HG03135 (cell line): ENCODE results near the gene PHYHD1.
A peak's percentile ranks its signal among the peaks of the same experiment; 100 is the strongest.

Experiments used
- ATAC-seq: cut with Tn5 transposase; IDR thresholded peaks from one replicate; pipeline ENCODE4 v1.9.1; 2021; ENCODE audit warnings: mild to moderate bottlenecking, moderate library complexity; ENCODE audit not compliant: unreplicated experiment

The PHYHD1 gene

GRCh38 chr9:128899566-128900322 lies 21.0 kb upstream of the PHYHD1 start:
- ATAC-seq, result no peak

DNA sequence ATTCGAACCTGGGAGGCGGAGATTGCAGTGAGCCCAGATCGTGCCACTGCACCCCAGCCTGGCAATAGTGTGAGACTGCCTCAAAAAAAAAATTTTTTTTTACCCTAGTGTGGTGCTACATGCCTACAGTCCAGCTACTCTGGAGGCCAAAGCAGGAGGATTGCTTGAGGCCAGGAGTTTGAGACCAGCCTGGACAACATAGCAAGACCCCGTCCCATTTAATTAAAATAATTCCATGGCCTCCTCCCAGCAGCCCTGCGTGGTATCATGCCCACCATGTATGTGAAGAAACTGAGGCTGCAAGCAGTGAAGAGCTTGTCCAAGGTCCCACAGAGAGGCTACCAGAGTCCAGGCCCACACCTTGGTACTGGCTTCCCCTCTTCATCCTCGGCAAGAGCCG lies 19.4 kb upstream of the PHYHD1 start:
- no peak for ATAC-seq

GRCh38 chr9:128901822-128902221 lies 19.0 kb upstream of the PHYHD1 start:
- ATAC-seq, result peak; percentile 11

DNA sequence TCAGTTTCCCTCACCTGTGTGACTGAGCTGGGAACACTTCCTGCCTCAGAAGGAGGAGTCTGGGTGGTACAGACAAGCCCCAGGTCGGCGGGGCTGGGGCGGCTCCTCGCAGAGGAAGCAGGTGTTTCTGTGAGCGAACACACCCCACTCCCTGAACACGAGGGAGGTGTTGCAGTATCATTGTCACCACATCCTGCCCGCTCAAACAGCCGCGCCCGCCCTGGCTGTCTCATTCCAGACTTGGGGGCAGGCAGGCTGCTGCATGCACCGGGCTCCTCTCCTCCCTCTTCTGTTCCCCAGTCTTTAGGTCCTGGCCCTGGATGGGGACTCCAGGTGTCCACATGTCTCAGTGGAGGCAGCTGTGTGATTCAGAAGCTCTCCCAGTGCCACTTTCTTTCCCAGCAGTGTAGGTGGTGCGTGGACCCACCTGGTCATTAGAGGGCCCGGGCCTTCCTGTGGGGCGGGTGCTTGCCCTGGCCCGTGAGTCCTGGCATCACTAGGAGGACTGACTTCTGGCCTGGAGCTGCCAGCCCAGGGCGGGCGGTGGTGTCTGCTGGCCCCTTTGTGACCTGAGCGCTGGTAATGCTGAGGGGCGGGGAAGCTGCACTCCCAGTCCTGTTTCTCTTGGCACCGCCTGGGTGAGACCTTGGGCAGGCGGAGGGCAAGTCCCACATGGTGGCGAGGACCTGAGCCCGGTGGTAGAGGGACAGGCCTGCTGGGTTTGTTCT lies 18.3 kb upstream of the PHYHD1 start:
- ATAC-seq, result peak; percentile 82

- ATAC-seq, result no peak
These were observed 17.7 kb upstream of the PHYHD1 start for GRCh38 chr9:128903079-128903461.

DNA sequence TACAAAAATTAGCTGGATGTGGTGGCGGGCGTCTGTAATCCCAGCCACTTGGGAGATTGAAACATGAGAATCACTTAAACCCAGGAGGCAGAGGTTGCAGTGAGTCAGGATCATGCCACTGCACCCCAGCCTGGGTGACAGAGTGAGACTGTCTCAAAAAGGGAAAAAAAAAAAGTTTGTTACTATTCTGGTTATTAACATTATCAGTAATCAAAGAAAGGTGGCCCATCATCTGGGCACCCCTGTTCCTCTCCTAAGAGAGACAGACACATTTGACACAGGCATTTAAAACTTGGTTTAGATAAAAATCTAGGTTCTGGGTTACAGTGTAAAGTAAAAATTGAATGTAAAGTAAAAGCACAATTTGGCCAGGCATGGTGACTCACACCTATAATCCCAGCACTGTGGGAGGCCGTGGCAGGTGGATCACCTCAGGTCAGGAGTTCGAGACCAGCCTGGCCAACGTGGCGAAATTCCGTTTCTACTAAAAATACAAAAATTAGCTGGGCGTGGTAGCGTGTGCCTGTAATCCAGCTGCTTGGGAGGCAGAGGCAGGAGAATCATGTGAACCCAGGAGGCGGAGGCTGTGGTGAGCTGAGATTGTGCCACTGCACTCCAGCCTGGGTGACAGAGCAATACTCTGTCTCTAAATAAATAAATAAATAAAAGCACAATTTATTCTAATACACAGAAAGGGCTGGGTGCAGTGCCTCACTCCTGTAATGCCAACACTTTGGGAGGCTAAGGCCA lies 16.7 kb upstream of the PHYHD1 start:
- ATAC-seq, result no peak

GRCh38 chr9:128905964-128906363 lies 14.8 kb upstream of the PHYHD1 start:
- no peak for ATAC-seq

DNA sequence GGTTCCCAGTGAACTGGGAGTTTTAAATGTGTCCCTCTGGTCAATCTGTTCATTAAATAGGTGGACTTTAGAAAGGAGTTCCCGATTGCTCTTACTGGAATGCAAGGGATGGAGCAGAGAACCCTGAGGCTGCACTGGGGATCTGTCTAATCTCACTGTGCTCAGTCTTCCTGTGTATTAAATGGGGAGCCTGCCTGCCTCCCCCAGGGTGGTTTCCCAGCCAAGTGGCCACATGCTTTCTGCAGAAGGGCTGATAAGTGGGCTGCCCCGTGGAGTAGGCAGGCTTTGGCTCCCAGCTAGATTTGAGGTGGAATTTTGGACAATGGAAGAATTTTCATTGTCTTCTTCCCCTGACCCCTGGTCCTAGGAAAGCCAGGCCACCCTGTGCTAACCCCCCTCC lies 14.0 kb upstream of the PHYHD1 start:
- ATAC-seq, result no peak

DNA sequence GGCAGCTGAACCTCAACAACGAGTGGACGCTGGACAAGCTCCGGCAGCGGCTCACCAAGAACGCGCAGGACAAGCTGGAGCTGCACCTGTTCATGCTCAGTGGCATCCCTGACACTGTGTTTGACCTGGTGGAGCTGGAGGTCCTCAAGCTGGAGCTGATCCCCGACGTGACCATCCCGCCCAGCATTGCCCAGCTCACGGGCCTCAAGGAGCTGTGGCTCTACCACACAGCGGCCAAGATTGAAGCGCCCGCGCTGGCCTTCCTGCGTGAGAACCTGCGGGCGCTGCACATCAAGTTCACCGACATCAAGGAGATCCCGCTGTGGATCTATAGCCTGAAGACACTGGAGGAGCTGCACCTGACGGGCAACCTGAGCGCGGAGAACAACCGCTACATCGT lies 12.4 kb upstream of the PHYHD1 start:
- no peak for ATAC-seq

- ATAC-seq, result no peak
These were observed 10.9 kb upstream of the PHYHD1 start for GRCh38 chr9:128909859-128910258.

DNA sequence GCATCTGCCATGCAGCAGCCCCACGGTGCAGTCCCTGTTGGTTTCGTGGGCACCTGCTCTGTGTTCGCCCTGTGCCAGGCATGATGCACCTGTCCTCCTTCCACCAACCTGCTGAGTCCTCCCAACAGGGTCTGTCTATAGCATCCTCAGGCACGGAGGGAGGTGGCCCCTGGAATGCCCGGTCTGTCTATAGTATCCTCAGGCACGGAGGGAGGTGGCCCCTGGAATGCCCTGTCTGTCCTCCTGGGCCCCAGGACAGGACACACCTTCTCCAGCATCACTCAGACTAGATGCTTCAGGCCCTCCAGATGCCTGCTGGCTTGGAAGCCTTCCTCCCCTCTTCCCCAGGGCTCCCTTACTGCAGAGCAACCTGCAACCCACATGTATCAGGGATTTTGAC lies 9.9 kb upstream of the PHYHD1 start:
- ATAC-seq, result no peak

GRCh38 chr9:128911529-128912035 lies 9.2 kb upstream of the PHYHD1 start:
- no peak for ATAC-seq

GRCh38 chr9:128912270-128912853 lies 8.4 kb upstream of the PHYHD1 start:
- no peak for ATAC-seq

- ATAC-seq, result no peak
These were observed 7.5 kb upstream of the PHYHD1 start for GRCh38 chr9:128913048-128913900.

GRCh38 chr9:128913995-128914772 lies 6.6 kb upstream of the PHYHD1 start:
- ATAC-seq, result no peak

- ATAC-seq, result no peak
These were observed 4.6 kb upstream of the PHYHD1 start for GRCh38 chr9:128916204-128916603.

DNA sequence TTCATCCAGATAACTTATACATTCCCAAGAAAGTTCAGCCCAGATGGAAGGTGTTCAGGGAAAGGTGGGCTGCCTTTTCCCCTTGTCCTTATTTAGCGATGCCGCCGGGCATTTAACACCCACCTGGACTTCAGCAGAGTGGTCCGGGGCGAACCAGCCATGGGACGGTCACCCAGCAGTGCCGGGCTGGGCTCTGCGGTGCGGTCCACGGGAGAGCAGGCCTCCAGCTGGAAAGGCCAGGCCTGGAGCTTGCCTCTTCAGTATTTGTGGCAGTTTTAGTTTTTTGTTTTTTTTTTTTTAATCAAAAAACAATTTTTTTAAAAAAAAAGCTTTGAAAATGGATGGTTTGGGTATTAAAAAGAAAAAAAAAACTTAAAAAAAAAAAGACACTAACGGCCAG lies 4.0 kb upstream of the PHYHD1 start:
- ATAC-seq, result no peak

GRCh38 chr9:128917151-128917849 lies 3.5 kb upstream of the PHYHD1 start:
- ATAC-seq, result no peak

DNA sequence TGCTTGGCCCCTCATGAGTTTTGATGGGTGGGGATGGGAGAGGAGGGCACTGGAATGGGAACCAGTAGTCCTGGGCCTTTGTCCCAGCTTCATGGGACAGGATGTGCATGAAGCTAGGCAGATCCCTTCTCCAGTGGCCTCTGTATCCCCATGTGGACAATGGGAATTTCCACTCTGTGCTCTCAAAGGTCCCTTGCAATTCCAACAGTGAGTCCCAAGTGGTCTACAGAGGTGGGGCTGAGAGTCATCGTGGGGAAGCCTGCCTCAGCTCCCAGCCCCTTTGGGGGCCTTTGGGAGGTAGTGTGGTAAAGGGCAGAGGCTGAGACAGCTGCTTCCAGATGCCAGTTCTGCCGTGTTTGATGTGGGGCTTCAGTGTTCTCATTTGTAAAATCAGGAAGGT lies 1.9 kb upstream of the PHYHD1 start:
- ATAC-seq, result no peak
